Measurements from ENCODE around the gene SLC41A1.

GRCh38 chr1:205780335-205780734, 32.7 kb downstream of the SLC41A1 start:
- TF ChIP-seq EZH2 (IDR thresholded peaks at IDR 0.05) (no peak), POLR2AphosphoS5 (IDR thresholded peaks at IDR 0.05; ENCODE audit: borderline replicate concordance, low read depth, low read length) (no peak)

Data from SK-N-MC (cell line).